WTC11 (cell line): ENCODE measurements around the gene KCNIP1.

Experiments used
- NFYB ChIP-seq: sonication (generic); formaldehyde crosslinking; conservative IDR thresholded peaks from 2 replicates; pipeline ENCODE4 v1.8.0; 2022; ENCODE audit warnings: low read depth, missing genetic modification reagents
- ZBTB43 ChIP-seq: sonication (generic); formaldehyde crosslinking; IDR thresholded peaks from 2 replicates; pipeline ENCODE4 v1.8.1; 2023; ENCODE audit warnings: mild to moderate bottlenecking, missing genetic modification reagents

- TF ChIP-seq ZBTB43 (no peak), NFYB (no peak)
These were observed 6.3 kb downstream of the KCNIP1 start for GRCh38 chr5:170510126-170510525.
